ENCODE results near the gene SLC9A7.

Gene SLC9A7

GRCh38 chrX:46737462-46737861 is 21.5 kb downstream of the SLC9A7 start:
- no peak overlapping the region for H3K4me2 ChIP-seq (ENCODE audit: low read depth, low read length)
- H3K9ac ChIP-seq (ENCODE audit: low read length): no peak overlapping the region
- H2AFZ ChIP-seq (ENCODE audit: low read length): no peak overlapping the region
- H3K27ac ChIP-seq (ENCODE audit: low read length): no peak overlapping the region
- no peaks in the 10 kb centered on the region for H3F3A ChIP-seq (ENCODE audit: insufficient read depth, low read length)
- H3K27me3 ChIP-seq (replicated peaks; ENCODE audit: insufficient read depth, low read length): no peaks in the 10 kb centered on the region
- TF ChIP-seq EZH2phosphoT487 (IDR thresholded peaks at IDR 0.05; ENCODE audit: low read length) (no peak), CTCF (IDR thresholded peaks at IDR 0.05; ENCODE audit: low read length) (no peak), EZH2 (optimal IDR thresholded peaks at IDR 0.05; ENCODE audit: low read depth, low read length) (no peak)
- no peak overlapping the region for H3K4me3 ChIP-seq (ENCODE audit: low read length)
- H3K9me2 ChIP-seq (replicated peaks; ENCODE audit: insufficient read depth, low read length): no peaks in the 10 kb centered on the region
- H3K9me3 ChIP-seq (replicated peaks; ENCODE audit: insufficient read depth, low read length): no peaks in the 10 kb centered on the region
- no peaks in the 10 kb centered on the region for H3K79me2 ChIP-seq (ENCODE audit: low read length)
- H3K36me3 ChIP-seq (replicated peaks; ENCODE audit: insufficient read depth, low read length): no peaks in the 10 kb centered on the region
- H4K20me1 ChIP-seq (ENCODE audit: insufficient read depth, low read length): no peaks in the 10 kb centered on the region
- no peaks in the 10 kb centered on the region for H3K4me1 ChIP-seq (ENCODE audit: low read length)
- DNase-seq: no peak

- Histone ChIP-seq H3K4me1 (ENCODE audit: low read length) (no peaks in the 10 kb centered on the region), H2AFZ (ENCODE audit: low read length) (no peak overlapping the region), H3K27ac (ENCODE audit: low read length) (no peak overlapping the region), H3K27me3 (replicated peaks; ENCODE audit: insufficient read depth, low read length) (no peaks in the 10 kb centered on the region), H3K79me2 (ENCODE audit: low read length) (no peaks in the 10 kb centered on the region), H3K9me2 (replicated peaks; ENCODE audit: insufficient read depth, low read length) (no peaks in the 10 kb centered on the region), H3K9ac (ENCODE audit: low read length) (no peak overlapping the region), H3K4me2 (ENCODE audit: low read depth, low read length) (no peak overlapping the region), H3K36me3 (replicated peaks; ENCODE audit: insufficient read depth, low read length) (no peaks in the 10 kb centered on the region), H4K20me1 (ENCODE audit: insufficient read depth, low read length) (no peaks in the 10 kb centered on the region), H3F3A (ENCODE audit: insufficient read depth, low read length) (no peaks in the 10 kb centered on the region), H3K9me3 (replicated peaks; ENCODE audit: insufficient read depth, low read length) (no peaks in the 10 kb centered on the region), H3K4me3 (ENCODE audit: low read length) (no peak overlapping the region)
- no peak for DNase-seq
- TF ChIP-seq EZH2phosphoT487 (IDR thresholded peaks at IDR 0.05; ENCODE audit: low read length) (no peak), EZH2 (optimal IDR thresholded peaks at IDR 0.05; ENCODE audit: low read depth, low read length) (no peak), CTCF (IDR thresholded peaks at IDR 0.05; ENCODE audit: low read length) (no peak)
Observed at GRCh38 chrX:46737041-46737440, 21.9 kb downstream of the SLC9A7 start.

GRCh38 chrX:46735622-46736021 is 23.3 kb downstream of the SLC9A7 start:
- H2AFZ ChIP-seq (ENCODE audit: low read length): no peak overlapping the region
- no peaks in the 10 kb centered on the region for H3K9me3 ChIP-seq (replicated peaks; ENCODE audit: insufficient read depth, low read length)
- no peak for DNase-seq
- H3F3A ChIP-seq (ENCODE audit: insufficient read depth, low read length): no peaks in the 10 kb centered on the region
- H3K9me2 ChIP-seq (replicated peaks; ENCODE audit: insufficient read depth, low read length): no peaks in the 10 kb centered on the region
- H3K79me2 ChIP-seq (ENCODE audit: low read length): no peaks in the 10 kb centered on the region
- H4K20me1 ChIP-seq (ENCODE audit: insufficient read depth, low read length): no peaks in the 10 kb centered on the region
- H3K9ac ChIP-seq (ENCODE audit: low read length): no peak overlapping the region
- H3K4me2 ChIP-seq (ENCODE audit: low read depth, low read length): no peak overlapping the region
- H3K27me3 ChIP-seq (replicated peaks; ENCODE audit: insufficient read depth, low read length): no peaks in the 10 kb centered on the region
- H3K27ac ChIP-seq (ENCODE audit: low read length): no peak overlapping the region
- H3K4me1 ChIP-seq (ENCODE audit: low read length): no peaks in the 10 kb centered on the region
- no peak overlapping the region for H3K4me3 ChIP-seq (ENCODE audit: low read length)
- TF ChIP-seq CTCF (IDR thresholded peaks at IDR 0.05; ENCODE audit: low read length) (no peak), EZH2 (optimal IDR thresholded peaks at IDR 0.05; ENCODE audit: low read depth, low read length) (no peak)
- no peaks in the 10 kb centered on the region for H3K36me3 ChIP-seq (replicated peaks; ENCODE audit: insufficient read depth, low read length)

Data from MM.1S (cell line).